Neuronal stem cell (in vitro differentiated cells): ENCODE measurements around the gene GIPC1. TPM values are rescaled to one million over a fixed set of nuclear protein-coding genes. Genes with fewer than 3 reads are reported as not detected.
A peak's percentile ranks its signal among the peaks of the same experiment; 100 is the strongest.

ENCODE experiments used
- DNase-seq: peaks from one replicate; pipeline ENCODE4 v3.0.0-alpha.2; 2013; ENCODE audit warnings: low spot score
- H2AFZ ChIP-seq: one replicate; pipeline ENCODE4 v1.6.1; 2013; ENCODE audit warnings: mild to moderate bottlenecking, low read length, inconsistent platforms
- H2AK5ac ChIP-seq: 2 replicates; pipeline ENCODE4 v1.6.1; 2013; ENCODE audit warnings: low read depth, mild to moderate bottlenecking, inconsistent platforms, low read length, moderate library complexity, mixed read lengths
- H2BK120ac ChIP-seq: 2 replicates; pipeline ENCODE4 v1.6.1; 2013; ENCODE audit warnings: low read depth, mild to moderate bottlenecking, inconsistent platforms, low read length, moderate library complexity, mixed read lengths
- H2BK12ac ChIP-seq: one replicate; pipeline ENCODE4 v1.6.1; 2013; ENCODE audit warnings: low read length, inconsistent platforms
- H2BK15ac ChIP-seq: 2 replicates; pipeline ENCODE4 v1.6.1; 2013; ENCODE audit warnings: mild to moderate bottlenecking, low read length, inconsistent platforms, mixed read lengths
- H2BK5ac ChIP-seq: one replicate; pipeline ENCODE4 v1.6.1; 2013; ENCODE audit warnings: inconsistent platforms, mild to moderate bottlenecking, low read length, moderate library complexity
- H3K14ac ChIP-seq: one replicate; pipeline ENCODE4 v1.6.1; 2013; ENCODE audit warnings: low read length, inconsistent platforms
- H3K18ac ChIP-seq: 2 replicates; pipeline ENCODE4 v1.6.1; 2013; ENCODE audit warnings: low read length, inconsistent platforms
- H3K23ac ChIP-seq: 2 replicates; pipeline ENCODE4 v1.6.1; 2013; ENCODE audit warnings: low read depth, mild to moderate bottlenecking, mixed read lengths, low read length, inconsistent platforms; ENCODE audit not compliant: poor library complexity
- H3K27ac ChIP-seq: replicated peaks from 3 replicates; pipeline ENCODE4 v1.5.1; 2013; ENCODE audit warnings: low read length, inconsistent platforms
- H3K27me3 ChIP-seq, 3 experiments: 2 replicates each; pipeline ENCODE4 v1.6.1; 2013; ENCODE audit warnings: low read length in 3 of 3, mild to moderate bottlenecking in 2 of 3, inconsistent platforms in 1 of 3, low read depth in 1 of 3, mixed read lengths in 1 of 3, moderate library complexity in 1 of 3; ENCODE audit not compliant: control insufficient read depth in 3 of 3, insufficient read depth in 3 of 3
- H3K36me3 ChIP-seq, 2 donors: replicated peaks in 1 of 2; 2 replicates each; pipeline ENCODE4 v1.6.1; 2013; ENCODE audit warnings: low read length in 2 of 2; ENCODE audit not compliant: control insufficient read depth in 2 of 2, insufficient read depth in 2 of 2
- H3K4ac ChIP-seq: 2 replicates; pipeline ENCODE4 v1.6.1; 2013; ENCODE audit warnings: inconsistent platforms, mild to moderate bottlenecking, low read length, moderate library complexity
- H3K4me1 ChIP-seq, 2 donors: 1 replicate in 1 of 2; 2 replicates in 1 of 2; pipeline ENCODE4 v1.6.1; 2013; ENCODE audit warnings: low read length in 2 of 2, low read depth in 1 of 2; ENCODE audit not compliant: control insufficient read depth in 2 of 2, insufficient read depth in 1 of 2
- H3K4me2 ChIP-seq: one replicate; pipeline ENCODE4 v1.6.1; 2013; ENCODE audit warnings: mild to moderate bottlenecking, low read length, inconsistent platforms; ENCODE audit not compliant: insufficient read depth, poor library complexity, severe bottlenecking
- H3K4me3 ChIP-seq, 2 donors: 2 replicates each; pipeline ENCODE4 v1.5.1; 2013; ENCODE audit warnings: low read length in 2 of 2, mild to moderate bottlenecking in 2 of 2, inconsistent platforms in 1 of 2, moderate library complexity in 1 of 2
- H3K79me1 ChIP-seq: one replicate; pipeline ENCODE4 v1.6.1; 2013; ENCODE audit warnings: low read depth, mild to moderate bottlenecking, inconsistent platforms, low read length, moderate library complexity
- H3K9ac ChIP-seq: one replicate; pipeline ENCODE4 v1.6.1; 2013; ENCODE audit warnings: mild to moderate bottlenecking, low read depth, low read length, inconsistent platforms; ENCODE audit not compliant: poor library complexity
- H3K9me3 ChIP-seq, 2 donors: replicated peaks in 1 of 2; 2 replicates each; pipeline versions ENCODE3 to v1.6.1; 2013; ENCODE audit warnings: low read length in 2 of 2, mild to moderate bottlenecking in 2 of 2, inconsistent platforms in 1 of 2, low read depth in 1 of 2, mixed read lengths in 1 of 2, moderate library complexity in 1 of 2; ENCODE audit not compliant: control insufficient read depth in 2 of 2, insufficient read depth in 1 of 2
- H4K8ac ChIP-seq: one replicate; pipeline ENCODE4 v1.6.1; 2013; ENCODE audit warnings: low read depth, mild to moderate bottlenecking, inconsistent platforms, low read length, moderate library complexity
- H4K91ac ChIP-seq: one replicate; pipeline ENCODE4 v1.6.1; 2013; ENCODE audit warnings: low read length, low read depth, mild to moderate bottlenecking, inconsistent platforms; ENCODE audit not compliant: poor library complexity
- WGBS, 2 donors: extraction: QIAGEN DNeasy Blood & Tissue Kit; methylation state at CpG; one replicate each; pipeline ENCODE4 v1.1.7; 2013; ENCODE audit warnings: missing lambda C conversion rate in 2 of 2, mixed read lengths in 1 of 2; ENCODE audit not compliant: insufficient read length in 2 of 2, insufficient replicate concordance in 1 of 2; ENCODE audit errors: extremely low coverage in 2 of 2; 5-methylcytosine and 5-hydroxymethylcytosine counted together
- small RNA-seq: library from polyadenylated mRNA; stranded (forward); fragments of <200 nt; extraction: miRNeasy Mini kit (QIAGEN cat#:217004); gene quantifications from one replicate; pipeline ENCODE3, GENCODE V24; 2013; ENCODE audit not compliant: insufficient read depth

The GIPC1 gene

DNA sequence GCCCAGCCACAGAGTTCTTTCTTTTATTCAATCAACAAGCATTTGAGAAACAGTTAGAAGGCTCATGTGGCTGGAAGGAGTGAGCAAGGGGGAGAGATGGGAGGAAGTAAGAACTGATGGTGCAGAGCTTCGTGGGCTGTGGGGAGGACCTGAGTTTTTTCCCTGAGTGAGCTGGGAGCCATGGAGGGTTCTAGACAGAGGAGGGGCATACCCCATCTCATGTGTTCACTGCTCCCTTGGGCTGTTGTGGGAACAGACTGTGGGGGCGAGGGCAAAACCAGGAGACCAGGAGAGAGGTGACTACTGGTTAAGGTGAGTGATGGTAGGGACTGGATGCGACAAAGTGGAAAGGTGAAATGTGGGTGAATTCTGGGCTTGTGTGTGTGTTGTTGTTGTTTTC is 65.2 kb downstream of the GIPC1 start:
- H3K9ac ChIP-seq: no peak overlapping the region
- H3K4me3 ChIP-seq: no peak overlapping the region
- no peak overlapping the region for H2BK5ac ChIP-seq
- no peak overlapping the region for H4K8ac ChIP-seq
- no peak overlapping the region for H3K4ac ChIP-seq
- H2BK120ac ChIP-seq: peak overlapping the region; percentile 67
- H2BK15ac ChIP-seq: no peak overlapping the region
- H3K4me1 ChIP-seq: peaks cover 5 to 8% of the 10 kb centered on the region in 2 donors
- no peak overlapping the region for H2AFZ ChIP-seq
- peaks cover 11% of the 10 kb centered on the region for H3K79me1 ChIP-seq
- peak overlapping the region; percentile 71 for H3K18ac ChIP-seq
- no peak for DNase-seq
- H3K27me3 ChIP-seq: no peaks in the 10 kb centered on the region
- H2AK5ac ChIP-seq: no peak overlapping the region
- no peak overlapping the region for H3K4me2 ChIP-seq
- no CpG with 5 or more reads among the region's 3 CpGs for WGBS, 2 donors
- no peak overlapping the region for H4K91ac ChIP-seq
- H3K36me3 ChIP-seq: no peaks in the 10 kb centered on the region
- H3K27ac ChIP-seq: no peak overlapping the region
- no peak overlapping the region for H3K14ac ChIP-seq
- H3K9me3 ChIP-seq: no peaks in the 10 kb centered on the region
- no peak overlapping the region for H2BK12ac ChIP-seq
- H3K23ac ChIP-seq: no peak overlapping the region

DNA sequence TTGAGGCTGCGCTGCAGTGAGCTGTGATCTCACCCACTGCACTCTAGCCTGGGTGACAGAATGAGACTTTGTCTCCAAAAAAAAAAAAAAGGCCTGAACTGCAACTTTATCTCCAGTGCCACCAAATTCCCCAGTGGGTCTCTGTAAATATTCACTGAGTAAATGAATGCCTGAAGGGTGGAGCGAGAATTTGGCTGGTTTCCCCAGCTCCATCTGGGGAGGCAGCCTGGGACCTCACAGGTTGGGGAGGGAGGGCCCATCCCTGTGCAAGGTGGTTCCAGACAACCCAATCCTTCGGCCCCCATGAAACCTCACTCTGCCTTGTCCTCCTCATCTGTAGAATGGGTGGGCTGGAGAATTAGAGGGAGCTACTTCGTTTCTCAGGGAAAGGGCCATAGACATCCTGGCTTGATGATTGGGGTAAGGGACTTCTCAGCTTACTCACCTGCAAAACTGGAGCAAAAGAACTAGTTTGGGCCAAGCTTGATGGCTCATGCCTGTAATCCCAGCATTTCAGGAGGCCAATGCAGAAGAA is 67.0 kb downstream of the GIPC1 start:
- Histone ChIP-seq H2BK5ac (no peak overlapping the region), H3K14ac (no peak overlapping the region), H3K9me3 (no peaks in the 10 kb centered on the region), H3K79me1 (peaks cover 4% of the 10 kb centered on the region), H2AK5ac (no peak overlapping the region), H3K4ac (no peak overlapping the region), H3K4me1 (peaks cover 2 to 4% of the 10 kb centered on the region in 2 donors), H3K27ac (no peak overlapping the region), H2BK15ac (no peak overlapping the region), H4K8ac (no peak overlapping the region), H2BK12ac (no peak overlapping the region), H3K9ac (no peak overlapping the region), H2BK120ac (no peak overlapping the region), H3K36me3 (no peaks in the 10 kb centered on the region), H3K23ac (no peak overlapping the region), H3K4me2 (no peak overlapping the region), H3K4me3 (no peak overlapping the region), H4K91ac (no peak overlapping the region), H3K18ac (no peak overlapping the region), H2AFZ (no peak overlapping the region), H3K27me3 (no peaks in the 10 kb centered on the region)
- no CpG with 5 or more reads among the region's 4 CpGs for WGBS, 2 donors
- DNase-seq: no peak

Small RNAs within 50 kb of the gene (small RNA-seq; reads per million reads assigned to genes)
- not detected for gene SNRPGP15
